ENCODE results near the gene PHOX2A. TPM values are rescaled to one million over a fixed set of nuclear protein-coding genes. Genes with fewer than 3 reads are reported as not detected.

The PHOX2A gene
- total and polyA plus RNA-seq, 3 donors from 2014 or later = 1.3 to 2.0 (median 1.6) TPM

DNA sequence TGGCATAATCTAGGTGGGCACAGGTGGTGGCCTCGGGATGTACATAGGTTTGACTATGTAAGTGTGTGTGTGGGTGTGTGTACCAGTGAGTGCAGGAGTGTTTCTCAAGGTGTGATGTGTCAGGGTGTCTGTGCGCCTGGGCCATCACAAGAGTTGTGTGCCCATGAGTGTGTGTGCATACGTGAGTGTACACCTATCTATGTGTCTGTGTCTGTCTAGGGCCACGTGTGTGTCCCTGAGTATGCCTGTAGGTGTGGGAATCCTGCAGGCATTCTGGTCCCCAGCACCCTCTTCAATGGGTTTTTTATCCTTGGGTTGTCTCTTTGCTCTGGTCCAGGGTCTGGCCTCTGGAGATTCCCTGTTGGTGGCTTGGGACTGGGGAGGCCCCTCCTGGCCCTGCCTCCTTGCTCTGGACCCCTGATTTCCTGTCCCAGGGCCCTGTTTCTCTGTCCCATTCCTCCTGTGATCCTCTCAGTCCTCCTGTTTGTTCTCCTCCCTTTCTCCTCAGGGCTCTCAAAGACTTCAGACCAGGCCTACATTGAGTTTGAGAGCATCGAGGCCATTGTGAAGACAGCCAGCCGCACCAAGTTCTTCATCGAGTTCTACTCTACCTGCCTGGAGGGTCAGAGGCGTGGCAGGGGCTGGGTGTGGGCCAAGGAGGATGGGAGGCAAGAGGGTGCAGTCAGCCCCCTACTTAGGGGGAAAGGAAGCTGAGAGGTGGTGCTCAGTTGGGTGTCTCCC lies 10.0 kb downstream of the PHOX2A start:
- H3K36me3 ChIP-seq (ENCODE audit: low read depth, missing control alignments) = no peaks in the 10 kb centered on the region
- H3K4me1 ChIP-seq = no peaks in the 10 kb centered on the region
- H3K4me3 ChIP-seq = no peak overlapping the region
- H3K27me3 ChIP-seq = no peaks in the 10 kb centered on the region
- DNase-seq = peak; percentile 5
- H3K9me3 ChIP-seq = no peaks in the 10 kb centered on the region
- no peak overlapping the region for H3K27ac ChIP-seq
- WGBS, 2 donors = 86 to 93% methylated on average over 7 to 8 of the region's 8 CpGs
- intact Hi-C loops (cut with DNase I; ENCODE audit: low total_unique reads) = no loop called here
- TF ChIP-seq, protein P1, sequence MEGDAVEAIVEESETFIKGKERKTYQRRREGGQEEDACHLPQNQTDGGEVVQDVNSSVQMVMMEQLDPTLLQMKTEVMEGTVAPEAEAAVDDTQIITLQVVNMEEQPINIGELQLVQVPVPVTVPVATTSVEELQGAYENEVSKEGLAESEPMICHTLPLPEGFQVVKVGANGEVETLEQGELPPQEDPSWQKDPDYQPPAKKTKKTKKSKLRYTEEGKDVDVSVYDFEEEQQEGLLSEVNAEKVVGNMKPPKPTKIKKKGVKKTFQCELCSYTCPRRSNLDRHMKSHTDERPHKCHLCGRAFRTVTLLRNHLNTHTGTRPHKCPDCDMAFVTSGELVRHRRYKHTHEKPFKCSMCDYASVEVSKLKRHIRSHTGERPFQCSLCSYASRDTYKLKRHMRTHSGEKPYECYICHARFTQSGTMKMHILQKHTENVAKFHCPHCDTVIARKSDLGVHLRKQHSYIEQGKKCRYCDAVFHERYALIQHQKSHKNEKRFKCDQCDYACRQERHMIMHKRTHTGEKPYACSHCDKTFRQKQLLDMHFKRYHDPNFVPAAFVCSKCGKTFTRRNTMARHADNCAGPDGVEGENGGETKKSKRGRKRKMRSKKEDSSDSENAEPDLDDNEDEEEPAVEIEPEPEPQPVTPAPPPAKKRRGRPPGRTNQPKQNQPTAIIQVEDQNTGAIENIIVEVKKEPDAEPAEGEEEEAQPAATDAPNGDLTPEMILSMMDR (IDR thresholded peaks at IDR 0.05) = no peak

- Histone ChIP-seq H3K9me3 (no peaks in the 10 kb centered on the region), H3K4me1 (no peaks in the 10 kb centered on the region), H3K27ac (no peak overlapping the region), H3K27me3 (no peaks in the 10 kb centered on the region), H3K36me3 (ENCODE audit: low read depth, missing control alignments) (no peaks in the 10 kb centered on the region), H3K4me3 (no peak overlapping the region)
- 94 to 97% methylated on average over 10 to 13 of the region's 13 CpGs for WGBS, 2 donors
- DNase-seq = peak; percentile 8
- intact Hi-C loops (cut with DNase I; ENCODE audit: low total_unique reads) = no loop called here
- no peak for TF ChIP-seq POLR2A (IDR thresholded peaks at IDR 0.05)
- TF ChIP-seq, protein P1 (IDR thresholded peaks at IDR 0.05) = no peak
These were observed 10.8 kb downstream of the PHOX2A start for GRCh38 chr11:72233056-72233772.

- TF ChIP-seq POLR2A (IDR thresholded peaks at IDR 0.05) = no peak
- TF ChIP-seq, protein P1 (IDR thresholded peaks at IDR 0.05) = no peak
- DNase-seq = peak; percentile 8
- no peaks in the 10 kb centered on the region for H3K4me1 ChIP-seq
- WGBS, 2 donors = 94 to 95% methylated on average over 18 of the region's 18 CpGs
- H3K9me3 ChIP-seq = no peaks in the 10 kb centered on the region
- no peaks in the 10 kb centered on the region for H3K36me3 ChIP-seq (ENCODE audit: low read depth, missing control alignments)
- no peaks in the 10 kb centered on the region for H3K27me3 ChIP-seq
- H3K4me3 ChIP-seq = no peak overlapping the region
- intact Hi-C loops (cut with DNase I; ENCODE audit: low total_unique reads) = no loop called here
- no peak overlapping the region for H3K27ac ChIP-seq
These were observed 11.5 kb downstream of the PHOX2A start for GRCh38 chr11:72232260-72233055.

DNA sequence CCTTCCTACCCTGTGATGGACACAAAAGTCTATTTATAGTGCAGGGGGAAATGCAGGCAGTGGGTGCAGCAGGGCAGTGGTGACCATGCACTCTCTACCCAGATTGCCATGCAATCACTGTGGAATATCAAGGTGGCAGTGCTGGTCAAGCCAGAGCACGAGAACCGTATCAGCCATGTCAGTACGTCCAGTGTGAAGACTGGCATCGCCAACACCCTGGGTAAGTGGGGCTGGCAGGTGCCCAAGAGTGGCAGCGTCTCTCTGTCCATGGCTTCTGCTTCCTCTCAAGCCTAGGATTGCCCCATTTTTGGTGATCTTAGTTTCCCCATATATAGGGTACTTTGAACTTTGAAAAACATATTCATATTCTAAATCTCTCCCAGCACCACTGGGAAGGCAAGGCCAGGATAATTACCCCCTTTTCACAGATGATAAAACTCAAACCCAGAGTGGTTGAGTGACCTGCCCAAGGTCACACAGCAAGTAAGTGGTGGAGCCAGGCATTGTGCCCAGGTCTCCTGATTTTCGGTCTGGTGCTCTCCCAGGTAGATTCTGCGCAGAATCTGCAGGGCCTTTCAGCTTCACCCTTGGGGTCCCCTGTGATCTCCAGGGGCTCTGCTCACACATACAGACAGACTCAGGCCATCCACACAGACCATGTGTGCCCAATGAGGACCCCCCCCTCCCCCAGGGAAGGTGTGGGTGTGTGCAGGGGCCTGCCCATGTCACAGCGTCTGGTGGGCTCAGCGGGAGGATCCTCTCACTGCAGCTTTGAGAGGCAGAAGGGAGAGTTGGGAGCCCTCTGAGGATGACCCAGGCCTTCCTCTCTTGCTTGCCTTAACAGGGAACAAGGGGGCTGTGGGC lies 12.3 kb downstream of the PHOX2A start:
- TF ChIP-seq, protein P1 (IDR thresholded peaks at IDR 0.05) = no peak
- TF ChIP-seq POLR2A (IDR thresholded peaks at IDR 0.05) = no peak
- Histone ChIP-seq H3K9me3 (no peaks in the 10 kb centered on the region), H3K4me1 (no peaks in the 10 kb centered on the region), H3K27me3 (no peaks in the 10 kb centered on the region), H3K4me3 (no peak overlapping the region), H3K36me3 (ENCODE audit: low read depth, missing control alignments) (no peaks in the 10 kb centered on the region), H3K27ac (no peak overlapping the region)
- WGBS, 2 donors = 93 to 94% methylated on average over 8 to 9 of the region's 9 CpGs
- DNase-seq = peak; percentile 9
- intact Hi-C loops (cut with DNase I; ENCODE audit: low total_unique reads) = no loop called here
